Naive B cell (primary cell): ENCODE measurements around the gene SMAD6. TPM values are rescaled to one million over a fixed set of nuclear protein-coding genes. Genes with fewer than 3 reads are reported as not detected.
A peak's percentile ranks its signal among the peaks of the same experiment; 100 is the strongest.

Experiments used
- ATAC-seq, 2 donors: fragments of 150-1000 bp; cut with Tn5 transposase; 2 replicates each; pipeline ENCODE4 v1.10.0; 2021; ENCODE audit warnings: low read depth in 2 of 2, mild to moderate bottlenecking in 2 of 2, moderate library complexity in 2 of 2
- DNase-seq: peaks from one replicate; pipeline ENCODE4 v3.0.0; 2022
- H3K27ac Mint-ChIP-seq, 6 donors: one replicate each; pipeline ENCODE4 v1.8.0; 2020 to 2022; ENCODE audit warnings: mild to moderate bottlenecking in 6 of 6, mixed read lengths in 6 of 6, moderate library complexity in 5 of 6, inconsistent platforms in 2 of 6
- H3K27me3 Mint-ChIP-seq, 3 donors: one replicate each; pipeline ENCODE4 v1.8.0; 2021 to 2022; ENCODE audit warnings: mixed read lengths in 3 of 3, mild to moderate bottlenecking in 1 of 3
- H3K36me3 Mint-ChIP-seq, 2 donors: one replicate each; pipeline ENCODE4 v1.8.0; 2020 to 2022; ENCODE audit warnings: mixed read lengths in 2 of 2, inconsistent platforms in 1 of 2, mild to moderate bottlenecking in 1 of 2
- H3K4me1 Mint-ChIP-seq, 3 donors: one replicate each; pipeline ENCODE4 v1.8.0; 2020 to 2022; ENCODE audit warnings: mixed read lengths in 3 of 3, inconsistent platforms in 1 of 3, mild to moderate bottlenecking in 1 of 3, moderate library complexity in 1 of 3
- H3K4me3 Mint-ChIP-seq, 8 donors: one replicate each; pipeline ENCODE4 v1.8.0; 2020 to 2022; ENCODE audit warnings: mild to moderate bottlenecking in 8 of 8, mixed read lengths in 8 of 8, moderate library complexity in 8 of 8, inconsistent platforms in 2 of 8
- H3K9me3 Mint-ChIP-seq, 7 donors: one replicate each; pipeline ENCODE4 v1.8.0; 2020 to 2022; ENCODE audit warnings: mixed read lengths in 7 of 7, mild to moderate bottlenecking in 5 of 7, inconsistent platforms in 2 of 7, moderate library complexity in 1 of 7
- polyA plus RNA-seq, 6 donors: library from polyadenylated mRNA; unstranded; fragments of 300-500 nt; fragmentation: Illumina TruSeq; gene quantifications; one replicate each; pipeline ENCODE4 v1.2.3, GENCODE V29; 2021; ENCODE audit warnings: low read depth in 6 of 6

Gene SMAD6
- polyA plus RNA-seq, 6 donors from 2014 or later = not detected

DNA sequence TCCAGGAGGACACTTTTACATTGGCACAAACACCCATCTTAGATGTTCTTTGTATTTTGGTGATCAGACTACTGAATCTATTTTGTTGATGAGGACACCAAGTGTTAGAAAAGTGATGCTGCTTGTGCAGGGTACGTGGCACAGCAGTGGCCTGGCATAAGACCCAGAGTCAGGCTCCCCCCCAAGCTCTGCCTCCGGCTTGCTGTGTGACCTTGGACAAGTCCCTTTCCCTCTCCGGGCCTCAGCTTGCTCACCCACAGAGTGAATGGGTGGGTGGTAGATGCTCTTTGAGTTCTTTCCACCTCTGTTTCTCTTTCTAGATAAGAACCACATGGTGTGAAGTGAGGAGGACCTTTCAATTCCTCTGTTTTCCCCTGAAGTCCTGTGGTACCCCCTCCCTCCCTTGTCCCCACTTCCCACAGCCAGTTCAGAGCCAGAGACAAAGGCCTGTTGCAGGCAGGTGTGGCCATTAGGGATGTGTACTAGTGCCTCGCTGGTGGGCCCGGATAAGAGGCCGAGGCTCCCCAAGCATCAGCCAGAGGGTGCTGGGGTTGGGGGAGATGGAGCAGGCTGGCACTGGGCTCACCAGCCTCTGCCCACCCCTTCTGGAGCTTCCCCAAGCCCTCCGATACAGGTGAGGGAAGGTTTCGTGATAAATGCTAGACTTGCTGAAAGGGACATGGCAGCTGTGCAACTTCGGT is 43.6 kb downstream of the SMAD6 start:
- H3K4me3 Mint-ChIP-seq = no peak overlapping the region
- no peaks in the 10 kb centered on the region for H3K36me3 Mint-ChIP-seq
- DNase-seq (no peak), ATAC-seq (no peak)
- no peaks in the 10 kb centered on the region for H3K9me3 Mint-ChIP-seq
- H3K4me1 Mint-ChIP-seq = peaks cover 0 to 4% (median 0%) of the 10 kb centered on the region in 3 donors
- peak overlapping the region in 1 of 6 donors; percentile 76 for H3K27ac Mint-ChIP-seq
- H3K27me3 Mint-ChIP-seq = peaks cover 8 to 9% (median 9%) of the 10 kb centered on the region in 3 donors

DNA sequence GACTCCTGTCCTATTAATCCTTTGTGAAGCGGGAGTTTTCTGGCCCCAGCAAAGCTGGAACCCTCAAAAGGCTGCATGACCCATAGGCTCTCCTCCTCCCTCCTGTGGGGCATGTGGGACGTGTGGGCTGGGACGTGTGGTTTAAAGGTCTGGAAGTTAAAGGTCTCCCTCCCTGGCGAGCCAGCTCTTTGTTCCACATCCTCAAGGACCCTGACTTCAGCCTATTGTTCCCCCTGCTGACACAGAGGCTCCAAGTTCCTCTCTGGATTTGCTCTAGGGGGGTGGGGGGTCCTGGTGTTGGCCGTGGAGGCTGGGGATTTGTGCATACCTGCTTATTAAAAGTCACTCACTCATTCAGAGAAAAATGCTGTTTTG is 44.2 kb downstream of the SMAD6 start:
- H3K9me3 Mint-ChIP-seq = no peaks in the 10 kb centered on the region
- H3K27me3 Mint-ChIP-seq = peaks cover 8 to 9% (median 9%) of the 10 kb centered on the region in 3 donors
- no peaks in the 10 kb centered on the region for H3K36me3 Mint-ChIP-seq
- peaks cover 0 to 4% (median 0%) of the 10 kb centered on the region in 3 donors for H3K4me1 Mint-ChIP-seq
- no peak overlapping the region for H3K27ac Mint-ChIP-seq
- ATAC-seq = no peak
- no peak for DNase-seq
- H3K4me3 Mint-ChIP-seq = no peak overlapping the region

DNA sequence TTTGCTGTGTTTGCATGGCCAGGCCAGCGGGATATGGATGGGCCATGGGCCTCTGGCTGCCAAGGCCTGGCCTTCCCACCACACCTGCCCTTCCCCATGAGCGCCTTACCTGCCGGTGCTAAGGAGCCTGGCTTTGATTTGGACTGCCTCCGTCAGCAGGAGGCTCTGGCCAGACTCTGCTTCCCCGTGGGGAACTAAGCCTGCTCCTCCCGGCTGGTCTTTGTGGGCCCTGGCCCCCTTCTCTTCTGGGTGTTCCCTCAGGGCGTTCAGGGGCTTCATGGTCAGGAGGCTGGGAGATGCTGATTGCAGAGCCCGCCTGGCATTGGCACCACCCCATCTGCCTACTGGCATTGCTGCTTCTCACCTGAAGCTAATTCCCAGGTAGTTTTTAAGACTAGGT is 45.2 kb downstream of the SMAD6 start:
- no peak overlapping the region for H3K4me3 Mint-ChIP-seq
- DNase-seq (no peak), ATAC-seq (no peak)
- H3K9me3 Mint-ChIP-seq = no peaks in the 10 kb centered on the region
- peaks cover 8 to 9% (median 9%) of the 10 kb centered on the region in 3 donors for H3K27me3 Mint-ChIP-seq
- peaks cover 0 to 9% (median 4%) of the 10 kb centered on the region in 3 donors for H3K4me1 Mint-ChIP-seq
- no peaks in the 10 kb centered on the region for H3K36me3 Mint-ChIP-seq
- peak overlapping the region in 1 of 6 donors; percentile 30 for H3K27ac Mint-ChIP-seq

DNA sequence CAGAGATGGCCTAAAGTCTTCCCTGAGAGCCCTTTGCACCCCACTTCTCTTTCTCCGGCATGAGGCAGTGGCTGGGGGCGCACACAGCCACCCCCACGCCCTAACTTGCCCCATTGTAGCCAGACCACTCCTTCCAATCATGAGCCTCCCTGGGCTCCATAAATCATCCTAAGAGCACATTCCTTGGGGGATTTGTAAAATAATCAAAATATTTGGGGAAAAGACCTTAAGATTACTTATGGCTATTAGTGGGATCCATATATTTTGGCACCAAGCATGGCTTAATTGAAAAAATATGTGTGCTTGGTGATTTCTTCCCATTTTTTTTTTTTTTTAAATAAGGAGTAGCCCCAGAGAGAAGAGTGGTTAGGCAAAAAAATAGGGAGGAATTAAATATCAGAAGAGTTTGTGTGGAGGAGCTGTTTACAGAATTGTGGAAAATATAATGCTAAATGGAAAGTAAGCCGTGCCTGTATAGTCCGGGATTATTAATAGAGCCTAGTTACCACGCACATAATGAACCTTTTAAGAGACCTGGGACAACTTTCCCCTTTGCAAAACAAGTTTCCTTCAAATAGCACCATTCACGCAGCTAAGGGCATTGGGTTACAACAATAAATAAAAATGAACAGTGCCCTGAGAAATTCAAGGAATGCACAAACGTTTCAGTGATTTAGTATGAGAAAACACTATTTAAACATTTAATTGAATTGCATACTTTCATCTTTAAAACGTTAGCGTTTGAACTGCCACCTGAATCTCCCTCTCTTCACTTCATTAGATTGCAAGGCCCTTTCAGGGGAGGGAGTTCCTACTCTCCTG is 46.1 kb downstream of the SMAD6 start:
- H3K9me3 Mint-ChIP-seq = no peaks in the 10 kb centered on the region
- no peak overlapping the region for H3K4me3 Mint-ChIP-seq

DNA sequence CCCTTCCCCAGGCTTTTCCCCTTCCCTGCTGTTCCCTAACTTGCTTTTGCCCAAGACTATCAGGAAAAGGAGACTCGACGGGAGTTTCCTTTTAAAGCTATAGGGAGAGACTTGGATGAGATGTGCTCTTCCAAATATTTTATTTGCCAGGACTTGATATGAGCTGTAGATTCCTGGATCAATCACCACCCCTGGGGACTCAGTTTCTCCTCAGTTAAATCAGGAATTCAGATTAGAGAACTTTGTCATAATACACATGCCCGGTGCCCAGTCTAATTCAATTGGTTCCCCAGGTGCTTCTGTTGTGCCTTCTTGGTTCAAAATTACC is 46.6 kb downstream of the SMAD6 start:
- H3K9me3 Mint-ChIP-seq = no peaks in the 10 kb centered on the region
- H3K4me3 Mint-ChIP-seq = no peak overlapping the region
- no peak for DNase-seq
- H3K27ac Mint-ChIP-seq = peak overlapping the region in 1 of 6 donors; percentile 22
- no peak for ATAC-seq
- peaks cover under 1 to 10% (median 8%) of the 10 kb centered on the region in 3 donors for H3K4me1 Mint-ChIP-seq
- peaks cover 8 to 11% (median 9%) of the 10 kb centered on the region in 3 donors for H3K27me3 Mint-ChIP-seq
- H3K36me3 Mint-ChIP-seq = no peaks in the 10 kb centered on the region

More for the DNA sequence above, 46.1 kb downstream of the SMAD6 start:
- Mint-ChIP-seq H3K27me3 (peaks cover 8 to 9% (median 9%) of the 10 kb centered on the region in 3 donors), H3K27ac (peak overlapping the region in 2 of 6 donors; percentile 22 to 73), H3K36me3 (no peaks in the 10 kb centered on the region), H3K4me1 (peaks cover 0 to 9% (median 4%) of the 10 kb centered on the region in 3 donors)
- ATAC-seq = no peak
- no peak for DNase-seq

DNA sequence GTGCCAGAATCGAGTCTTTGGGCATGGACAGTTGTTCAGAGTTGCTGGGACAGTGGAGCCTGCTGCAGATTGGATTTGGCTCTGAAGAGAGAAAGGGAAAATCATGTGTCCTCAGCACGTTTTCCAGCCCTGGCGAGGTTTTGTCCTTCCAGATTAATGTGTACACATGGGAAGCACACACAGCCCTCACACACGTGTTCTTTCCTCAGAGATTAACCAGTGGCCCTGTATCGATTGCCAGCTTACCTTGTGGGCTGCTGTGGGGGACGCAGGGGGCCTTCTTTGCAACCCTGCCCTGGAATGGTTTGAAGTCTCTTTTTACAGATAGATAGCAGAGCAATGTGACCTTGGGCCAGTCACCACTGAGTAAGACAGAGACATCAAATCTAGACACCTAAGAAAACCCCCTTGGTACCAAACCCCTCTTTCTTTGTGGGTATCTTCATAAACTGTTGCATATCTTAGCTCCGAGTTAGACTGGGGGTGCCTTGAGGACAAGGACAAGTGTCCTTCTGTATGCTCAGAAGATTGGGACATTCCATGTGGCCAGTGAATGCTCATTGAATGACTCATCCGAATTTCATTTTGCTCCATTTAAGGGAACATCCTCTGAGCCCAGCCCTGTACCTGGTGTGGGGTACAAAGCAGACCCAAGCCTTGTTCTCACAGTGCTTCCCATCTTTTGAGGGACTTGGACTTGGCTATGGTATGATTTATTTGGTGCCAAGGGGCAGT is 48.0 kb downstream of the SMAD6 start:
- ATAC-seq (no peak), DNase-seq (no peak)
- peaks cover 8 to 10% of the 10 kb centered on the region in 2 donors for H3K36me3 Mint-ChIP-seq
- peaks cover 9 to 17% (median 12%) of the 10 kb centered on the region in 3 donors for H3K4me1 Mint-ChIP-seq
- peak overlapping the region in 1 of 6 donors; percentile 55 for H3K27ac Mint-ChIP-seq
- H3K9me3 Mint-ChIP-seq = peaks cover 0 to 10% (median 5%) of the 10 kb centered on the region in 7 donors
- H3K27me3 Mint-ChIP-seq = peaks cover 9 to 25% (median 10%) of the 10 kb centered on the region in 3 donors
- no peak overlapping the region for H3K4me3 Mint-ChIP-seq

DNA sequence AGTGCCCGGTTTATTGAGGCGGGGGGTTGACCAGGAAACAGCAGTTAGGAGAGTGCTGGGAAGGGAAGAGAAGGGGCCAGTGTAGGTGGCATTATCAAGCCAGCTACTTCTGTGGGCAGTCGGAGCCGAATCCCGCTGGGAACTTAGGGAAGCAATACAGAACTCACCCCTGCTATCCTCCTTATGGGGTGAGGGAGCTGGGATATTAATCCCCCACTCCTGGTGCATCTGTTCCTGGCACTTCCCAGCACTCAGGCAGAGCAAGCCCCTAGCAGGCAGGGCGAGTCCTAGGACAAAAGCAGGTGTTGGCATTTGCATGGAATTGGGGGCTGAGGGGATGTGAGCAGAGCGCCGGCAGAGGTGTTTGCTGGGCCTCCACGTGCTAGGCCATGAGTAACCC is 48.6 kb downstream of the SMAD6 start:
- peaks cover 9 to 31% (median 9%) of the 10 kb centered on the region in 3 donors for H3K27me3 Mint-ChIP-seq
- peaks cover 8 to 17% (median 9%) of the 10 kb centered on the region in 3 donors for H3K4me1 Mint-ChIP-seq
- H3K27ac Mint-ChIP-seq = no peak overlapping the region
- H3K4me3 Mint-ChIP-seq = no peak overlapping the region
- no peak for ATAC-seq
- H3K36me3 Mint-ChIP-seq = peaks cover 14 to 16% of the 10 kb centered on the region in 2 donors
- peaks cover 4 to 16% (median 8%) of the 10 kb centered on the region in 7 donors for H3K9me3 Mint-ChIP-seq
- no peak for DNase-seq

DNA sequence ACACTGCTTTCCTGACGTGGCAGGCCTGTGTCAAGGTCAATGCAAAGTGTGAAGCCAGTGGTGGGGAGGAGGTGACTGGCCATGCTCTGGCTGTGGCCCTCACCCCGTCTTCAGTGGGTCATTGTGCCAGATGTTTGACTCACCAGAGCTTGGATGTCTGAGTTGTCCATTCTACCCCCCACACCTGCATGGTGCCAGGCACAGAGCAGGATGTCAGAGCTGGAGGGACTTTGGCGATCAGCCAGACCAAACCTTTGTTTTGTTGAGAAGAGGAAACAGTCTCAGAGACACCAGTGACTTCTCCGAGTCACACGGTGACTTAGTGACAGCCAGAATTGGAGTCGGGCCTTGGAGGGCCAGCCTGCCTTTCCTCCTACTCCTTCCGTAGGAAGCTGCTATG is 49.5 kb downstream of the SMAD6 start:
- Mint-ChIP-seq H3K4me3 (no peak overlapping the region), H3K4me1 (peaks cover 8 to 17% (median 9%) of the 10 kb centered on the region in 3 donors), H3K27me3 (peaks cover 8 to 31% (median 9%) of the 10 kb centered on the region in 3 donors), H3K36me3 (peaks cover 14 to 17% of the 10 kb centered on the region in 2 donors), H3K27ac (peak overlapping the region in 2 of 6 donors; percentile 28 to 65), H3K9me3 (peaks cover 4 to 18% (median 9%) of the 10 kb centered on the region in 7 donors)
- DNase-seq (no peak), ATAC-seq (no peak)

DNA sequence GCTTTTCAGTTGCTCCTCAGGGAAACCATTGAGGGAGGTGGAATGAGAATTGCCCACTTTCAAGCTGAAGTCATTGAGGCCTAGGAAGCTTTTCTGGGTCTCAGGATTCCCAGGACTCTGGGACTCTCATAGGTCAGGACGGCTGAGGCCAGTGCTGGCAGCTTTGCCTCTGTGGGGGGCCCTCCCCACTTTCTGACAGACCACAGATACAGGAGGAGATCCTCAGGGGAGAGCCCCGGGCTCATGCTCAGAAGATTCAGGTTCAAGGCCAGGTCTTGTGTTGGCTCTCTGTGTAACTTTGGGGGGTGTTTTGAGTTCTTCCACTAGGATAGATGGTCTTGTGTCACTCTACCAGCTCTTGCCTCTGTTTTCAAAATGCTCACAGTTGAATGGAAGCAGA is 50.0 kb downstream of the SMAD6 start:
- no peak for DNase-seq
- H3K4me3 Mint-ChIP-seq = peak overlapping the region in 1 of 8 donors; percentile 42
- ATAC-seq = no peak
- peaks cover 8 to 35% (median 9%) of the 10 kb centered on the region in 3 donors for H3K27me3 Mint-ChIP-seq
- H3K36me3 Mint-ChIP-seq = peaks cover 14 to 17% of the 10 kb centered on the region in 2 donors
- H3K4me1 Mint-ChIP-seq = peaks cover 8 to 17% (median 9%) of the 10 kb centered on the region in 3 donors
- peaks cover 4 to 21% (median 9%) of the 10 kb centered on the region in 7 donors for H3K9me3 Mint-ChIP-seq
- peak overlapping the region in 1 of 6 donors; percentile 65 for H3K27ac Mint-ChIP-seq

DNA sequence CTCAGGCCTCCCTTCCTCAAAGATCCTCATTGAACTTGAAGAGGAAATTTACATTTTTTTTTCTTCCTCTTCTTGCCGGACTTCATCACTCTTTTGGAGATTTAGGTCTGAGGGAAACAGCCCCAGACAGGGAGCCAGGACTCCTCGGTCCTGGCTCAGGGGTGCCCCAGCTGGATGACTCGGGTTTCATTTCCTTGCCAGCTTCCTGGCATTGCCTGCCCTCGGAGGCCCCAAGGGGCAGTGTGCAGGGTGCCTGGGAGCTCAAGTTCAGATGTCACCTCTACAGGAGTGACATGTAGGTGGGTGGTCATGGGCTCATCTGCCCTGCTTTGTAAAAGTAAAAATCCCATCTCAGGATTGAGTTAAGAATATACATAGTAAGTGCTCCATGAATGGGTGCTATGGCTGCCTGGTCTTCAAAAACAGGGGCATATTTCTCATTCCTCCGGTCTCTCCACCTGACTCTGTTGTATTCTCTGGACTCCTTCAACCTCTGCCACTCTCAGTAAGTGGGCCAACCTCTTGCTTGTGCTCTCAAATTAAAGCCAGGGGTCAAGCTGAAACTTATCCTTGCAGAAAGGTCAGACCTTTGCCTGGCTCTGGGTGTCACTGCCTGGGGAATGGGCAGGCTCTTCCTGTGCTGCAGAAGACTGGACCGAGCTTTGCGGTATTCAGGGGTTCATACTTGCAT is 51.8 kb downstream of the SMAD6 start:
- Mint-ChIP-seq H3K36me3 (peaks cover 14 to 17% of the 10 kb centered on the region in 2 donors), H3K9me3 (peaks cover 4 to 22% (median 9%) of the 10 kb centered on the region in 7 donors), H3K4me3 (no peak overlapping the region), H3K27ac (no peak overlapping the region), H3K4me1 (peaks cover 8 to 17% (median 9%) of the 10 kb centered on the region in 3 donors), H3K27me3 (peaks cover 4 to 36% (median 8%) of the 10 kb centered on the region in 3 donors)
- DNase-seq = no peak
- ATAC-seq = no peak

DNA sequence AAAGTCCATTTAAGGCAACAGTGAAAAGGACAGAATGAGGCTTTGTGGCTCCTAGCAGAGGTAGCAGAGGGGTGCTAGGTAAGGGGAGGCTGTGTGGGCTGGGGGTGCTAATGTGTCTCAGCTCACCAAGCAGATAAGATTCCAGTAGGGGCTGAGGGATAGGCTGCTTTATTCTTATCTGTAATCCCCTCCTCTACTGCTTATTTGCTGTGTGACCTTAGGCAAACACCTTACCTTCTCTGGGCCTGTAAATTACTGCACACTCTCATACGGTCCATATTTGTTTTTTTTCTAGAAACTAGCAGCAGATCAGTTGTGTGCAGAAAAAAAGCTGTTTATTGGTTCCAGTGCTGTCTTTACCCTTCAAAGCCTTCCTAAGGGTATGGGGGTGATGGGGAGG is 52.8 kb downstream of the SMAD6 start:
- peaks cover 14 to 17% of the 10 kb centered on the region in 2 donors for H3K36me3 Mint-ChIP-seq
- H3K27me3 Mint-ChIP-seq = peaks cover 8 to 36% (median 11%) of the 10 kb centered on the region in 3 donors
- DNase-seq = no peak
- peaks cover 4 to 22% (median 9%) of the 10 kb centered on the region in 7 donors for H3K9me3 Mint-ChIP-seq
- H3K4me1 Mint-ChIP-seq = peaks cover 8 to 17% (median 9%) of the 10 kb centered on the region in 3 donors
- ATAC-seq = no peak
- H3K4me3 Mint-ChIP-seq = peak overlapping the region in 1 of 8 donors; percentile 12
- no peak overlapping the region for H3K27ac Mint-ChIP-seq

DNA sequence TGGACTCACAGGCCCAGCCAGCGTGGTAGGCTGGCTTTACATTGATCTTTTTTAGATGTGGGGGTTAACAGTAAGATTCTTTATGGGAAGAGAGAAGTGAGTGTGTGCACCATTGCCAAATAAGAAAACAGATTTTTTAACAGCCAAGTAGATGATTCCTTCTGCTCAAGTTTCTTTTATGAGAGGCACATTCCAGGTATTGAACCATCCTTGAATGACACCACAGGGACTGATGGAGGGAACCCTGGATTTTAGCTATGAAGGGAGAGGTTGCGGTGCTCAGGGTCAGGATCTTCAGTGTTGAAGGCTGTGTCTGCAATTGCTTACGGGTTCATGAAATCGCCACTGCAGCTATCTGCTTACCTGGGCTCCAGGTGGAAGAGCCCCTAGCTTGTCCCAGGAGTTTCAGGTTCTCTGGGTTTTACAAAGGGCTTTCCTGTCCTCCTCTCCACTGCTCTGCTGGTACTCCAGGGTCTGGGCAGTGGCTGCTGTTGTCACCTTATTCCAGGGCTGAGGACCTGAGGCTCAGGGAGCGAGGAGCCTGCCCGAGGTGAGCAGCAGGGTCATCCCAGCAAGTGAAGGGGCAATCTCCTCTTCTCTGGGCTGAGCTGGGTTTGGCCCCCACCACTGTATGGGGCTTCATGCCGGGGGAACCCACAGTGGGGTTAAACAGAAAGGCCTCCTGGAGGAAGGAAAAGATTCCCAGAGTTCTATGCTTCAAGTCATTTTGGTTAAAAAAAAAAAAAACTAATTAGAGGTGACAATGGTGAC is 53.4 kb downstream of the SMAD6 start:
- peaks cover 4 to 22% (median 9%) of the 10 kb centered on the region in 7 donors for H3K9me3 Mint-ChIP-seq
- DNase-seq = no peak
- H3K27me3 Mint-ChIP-seq = peaks cover 8 to 33% (median 16%) of the 10 kb centered on the region in 3 donors

More for the DNA sequence above, 53.4 kb downstream of the SMAD6 start:
- H3K4me1 Mint-ChIP-seq = peaks cover 8 to 17% (median 9%) of the 10 kb centered on the region in 3 donors
- H3K36me3 Mint-ChIP-seq = peaks cover 14 to 17% of the 10 kb centered on the region in 2 donors
- H3K27ac Mint-ChIP-seq = no peak overlapping the region
- peak overlapping the region in 1 of 8 donors; percentile 12 for H3K4me3 Mint-ChIP-seq
- ATAC-seq = no peak
